Activated naive CD8-positive, alpha-beta T cell treated with anti-CD3 and anti-CD28 coated beads, Interleukin-2, amount 50 U/mL, for 16 hours (primary cell): Measurements from ENCODE around the gene POLR3B.
"Not testable (repeated sequence)": the region's sequence is repeated elsewhere in the genome, so short reads cannot be mapped to it uniquely, and the experiment has no call there.

Source experiments
- DNase-seq: peaks from one replicate; pipeline ENCODE4 v3.0.0-alpha.2; 2020; ENCODE audit warnings: low read depth, low spot score

Gene POLR3B

DNA sequence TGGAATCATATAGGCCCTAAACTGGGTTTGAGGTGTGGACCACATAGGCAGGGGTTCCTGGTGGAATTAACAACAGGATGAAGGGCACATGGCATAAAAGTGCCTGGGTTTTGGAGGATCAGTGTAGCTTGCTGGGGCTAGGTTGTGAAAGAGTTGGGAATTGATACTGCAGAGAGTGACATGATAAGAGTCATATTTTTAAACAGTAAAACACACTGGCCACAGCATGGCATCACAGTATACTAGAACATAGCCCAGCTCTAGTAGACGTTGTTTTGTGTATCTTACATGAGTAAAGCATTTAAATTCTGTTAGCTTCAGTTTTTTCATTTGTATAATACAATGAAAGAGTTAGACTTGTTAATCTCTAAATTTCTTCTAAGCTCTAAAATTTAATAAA, 102.0 kb downstream of the POLR3B start:
- no peak for DNase-seq

DNA sequence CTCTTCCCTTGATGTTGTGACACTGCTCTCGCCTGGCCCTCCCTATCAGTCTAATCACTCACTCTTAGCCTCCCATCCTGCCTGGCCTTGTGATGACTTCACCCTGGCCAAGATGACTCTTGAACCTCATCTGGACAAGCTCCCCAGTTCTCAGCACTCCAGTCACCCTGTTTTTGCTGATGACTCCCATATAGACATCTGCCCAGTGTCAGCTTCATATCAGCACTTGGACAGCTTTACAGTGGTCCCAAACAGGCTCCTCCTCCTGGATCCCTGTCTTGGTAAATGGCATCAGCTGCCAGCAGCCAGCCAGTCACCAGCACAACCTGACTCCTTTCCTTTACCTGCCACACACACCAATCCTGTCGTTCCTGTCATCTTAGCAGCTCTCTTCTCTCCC, 104.2 kb downstream of the POLR3B start:
- DNase-seq, result no peak

DNA sequence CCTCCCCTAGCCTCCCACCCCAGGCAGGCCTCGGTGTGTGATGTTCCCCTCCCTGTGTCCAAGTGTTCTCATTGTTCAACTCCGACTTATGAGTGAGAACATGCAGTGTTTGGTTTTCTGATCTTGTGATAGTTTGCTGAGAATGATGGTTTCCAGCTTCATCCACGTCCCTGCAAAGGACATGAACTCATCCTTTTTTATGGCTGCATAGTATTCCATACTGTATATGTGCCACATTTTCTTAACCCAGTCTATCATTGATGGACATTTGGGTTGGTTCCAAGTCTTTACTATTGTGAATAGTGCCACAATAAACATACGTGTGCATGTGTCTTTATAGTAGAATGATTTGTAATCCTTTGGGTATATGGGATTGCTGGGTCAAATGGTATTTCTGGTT, 108.1 kb downstream of the POLR3B start:
- not testable (repeated sequence) for DNase-seq

DNA sequence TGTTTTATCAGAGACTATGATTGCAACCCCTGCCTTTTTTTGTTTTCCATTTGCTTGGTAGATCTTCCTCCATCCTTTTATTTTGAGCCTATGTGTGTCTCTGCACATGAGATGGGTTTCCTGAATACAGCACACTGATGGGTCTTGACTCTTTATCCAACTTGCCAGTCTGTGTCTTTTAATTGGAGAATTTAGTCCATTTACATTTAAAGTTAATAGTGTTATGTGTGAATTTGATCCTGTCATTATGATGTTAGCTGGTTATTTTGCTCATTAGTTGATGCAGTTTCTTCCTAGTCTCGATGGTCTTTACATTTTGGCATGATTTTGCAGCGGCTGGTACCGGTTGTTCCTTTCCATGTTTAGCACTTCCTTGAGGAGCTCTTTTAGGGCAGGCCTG, 118.1 kb downstream of the POLR3B start:
- not testable (repeated sequence) for DNase-seq

DNA sequence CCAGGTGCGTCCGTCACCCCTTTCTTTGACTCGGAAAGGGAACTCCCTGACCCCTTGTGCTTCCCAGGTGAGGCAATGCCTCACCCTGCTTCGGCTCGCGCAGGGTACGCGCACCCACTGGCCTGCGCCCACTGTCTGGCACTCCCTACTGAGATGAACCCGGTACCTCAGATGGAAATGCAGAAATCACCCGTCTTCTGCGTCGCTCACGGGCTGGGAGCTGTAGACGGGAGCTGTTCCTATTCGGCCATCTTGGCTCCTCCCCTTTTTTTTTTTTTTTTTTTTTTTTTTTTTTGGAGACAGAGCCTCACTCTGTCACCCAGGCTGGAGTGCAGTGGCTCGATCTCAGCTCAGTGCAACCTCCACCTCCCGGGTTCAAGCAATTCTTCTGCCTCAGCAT, 120.1 kb downstream of the POLR3B start:
- not testable (repeated sequence) for DNase-seq

DNA sequence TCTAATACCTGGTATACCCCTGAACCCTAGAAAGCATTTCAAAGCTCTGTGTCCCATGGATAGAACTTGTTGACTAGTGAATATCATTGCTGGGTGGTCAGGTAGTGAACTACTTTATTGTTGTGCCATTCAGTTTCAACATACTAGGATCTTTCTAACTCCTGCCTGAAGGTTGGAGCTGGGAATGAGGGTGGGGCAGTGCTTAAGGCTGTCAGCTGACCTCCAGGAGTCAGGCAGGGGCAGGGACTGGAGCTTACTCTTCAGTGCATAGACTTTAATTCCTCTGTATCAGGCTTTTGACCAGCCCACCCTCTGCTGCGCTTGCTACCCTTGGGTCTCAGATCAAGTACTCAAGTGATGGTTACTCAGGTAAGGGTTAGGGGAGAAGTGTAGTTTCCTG, 122.7 kb downstream of the POLR3B start:
- no peak for DNase-seq

DNA sequence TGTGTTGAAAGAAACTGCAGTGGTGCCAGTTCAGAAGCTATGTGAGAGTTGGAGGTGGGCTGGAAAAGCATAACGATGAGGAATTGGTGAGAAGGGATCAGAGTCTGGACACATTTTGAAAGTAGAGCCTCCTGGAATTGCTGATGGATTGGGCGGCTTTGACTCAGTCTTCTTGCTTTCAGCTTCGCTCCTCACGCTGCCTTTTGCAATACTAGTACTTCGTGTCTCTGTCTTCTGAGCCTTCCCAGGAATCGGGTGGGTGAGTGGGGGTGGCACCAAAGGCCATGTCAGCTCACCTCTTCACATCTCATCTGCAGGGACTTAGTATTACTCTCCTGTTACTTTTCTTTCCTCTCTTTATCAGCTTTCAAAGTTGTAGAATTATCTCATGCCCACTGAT, 123.7 kb downstream of the POLR3B start:
- DNase-seq, result no peak

DNA sequence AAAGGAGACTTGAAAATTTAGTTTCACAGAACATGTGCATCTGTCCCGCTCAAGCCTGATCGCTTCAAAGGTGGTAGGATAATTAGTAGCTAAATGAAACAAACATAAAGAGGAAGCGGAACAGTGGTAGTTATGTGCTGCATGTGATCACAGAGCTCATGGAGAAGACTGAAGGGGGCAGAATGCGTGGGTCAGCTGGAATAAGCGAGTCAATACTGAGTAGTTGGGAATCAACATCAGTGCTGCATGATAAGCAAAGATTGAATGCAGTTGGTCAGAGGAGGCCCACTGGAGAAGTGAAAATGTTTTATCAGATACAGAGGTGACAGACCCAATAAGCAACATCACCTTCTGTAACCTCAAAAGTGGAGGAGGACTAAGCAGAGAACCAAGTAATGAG, 130.1 kb downstream of the POLR3B start:
- DNase-seq, result no peak

DNA sequence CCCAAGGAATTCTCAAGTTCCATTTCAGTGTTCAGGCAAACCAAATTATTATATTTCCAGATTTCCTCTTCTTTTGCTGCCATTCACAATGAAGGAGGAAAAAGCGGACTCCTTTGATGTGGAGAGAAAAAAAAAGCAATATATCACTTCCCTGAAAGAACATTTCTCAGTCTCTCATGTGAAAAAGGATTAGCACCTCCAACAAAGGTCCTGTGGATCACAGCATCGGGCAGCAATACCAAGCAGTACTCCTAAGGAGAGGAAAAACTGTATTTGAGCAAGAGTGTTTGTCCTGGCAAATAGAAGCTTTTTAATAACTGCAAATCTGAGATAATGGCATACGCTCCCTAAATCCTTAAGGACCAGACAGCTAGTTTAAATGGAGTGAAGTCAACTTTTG, 131.3 kb downstream of the POLR3B start:
- no peak for DNase-seq

DNA sequence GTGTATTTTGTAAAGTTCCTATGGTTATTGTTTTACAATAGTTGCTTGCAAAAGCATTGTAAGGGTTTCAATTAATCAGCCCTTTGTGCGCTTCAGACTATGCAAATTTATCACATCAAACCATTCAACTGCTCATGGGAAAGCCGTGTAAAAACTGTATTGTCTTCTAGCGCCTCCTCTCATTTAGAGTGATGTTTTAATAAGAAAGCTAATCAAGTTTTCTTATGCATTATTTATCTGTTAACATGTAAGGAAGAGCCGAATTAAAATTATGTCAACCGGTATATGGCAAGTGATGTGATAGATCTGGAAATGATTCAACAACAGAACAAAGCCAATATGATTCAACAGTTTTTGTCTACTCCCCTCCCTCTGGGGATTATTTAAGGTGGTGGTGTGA, 132.7 kb downstream of the POLR3B start:
- no peak for DNase-seq

DNA sequence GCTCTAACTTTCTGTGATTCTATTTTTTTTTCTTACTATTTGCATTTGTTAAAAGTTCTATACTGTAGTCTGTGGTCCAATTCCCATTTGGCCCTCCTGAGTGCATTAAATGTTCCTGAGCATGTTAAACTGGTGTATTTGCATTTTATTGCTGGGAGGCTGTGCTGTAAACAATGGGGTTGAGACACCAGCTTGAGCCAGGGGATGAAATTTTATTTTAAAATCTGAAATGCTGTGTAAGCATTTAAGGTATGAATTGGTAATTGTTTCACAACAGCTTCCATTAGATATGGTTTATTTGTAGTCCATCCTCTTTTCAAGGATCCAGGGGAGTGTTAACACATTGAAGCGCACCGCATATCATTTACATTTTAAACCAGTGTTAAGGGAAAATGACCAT, 135.3 kb downstream of the POLR3B start:
- no peak for DNase-seq

DNA sequence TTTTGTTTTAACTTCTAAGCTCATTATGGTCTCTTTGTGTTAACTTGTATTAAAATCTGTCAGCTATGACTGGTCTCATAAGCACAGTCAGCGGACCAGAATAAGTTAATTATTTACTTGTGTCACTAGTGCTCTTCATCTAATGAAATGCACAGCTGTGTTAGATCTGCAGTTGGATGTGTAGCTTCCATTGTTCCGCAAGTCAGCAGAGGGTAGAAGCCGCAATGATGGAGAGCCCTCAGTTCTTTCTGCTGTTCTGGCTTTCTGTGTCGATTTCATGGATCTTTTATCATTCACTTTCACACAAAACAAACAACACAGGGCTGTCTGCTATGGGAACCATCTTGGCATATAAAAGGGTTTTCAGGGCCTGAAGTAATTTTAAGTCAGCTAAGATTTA, 136.0 kb downstream of the POLR3B start:
- no peak for DNase-seq

DNA sequence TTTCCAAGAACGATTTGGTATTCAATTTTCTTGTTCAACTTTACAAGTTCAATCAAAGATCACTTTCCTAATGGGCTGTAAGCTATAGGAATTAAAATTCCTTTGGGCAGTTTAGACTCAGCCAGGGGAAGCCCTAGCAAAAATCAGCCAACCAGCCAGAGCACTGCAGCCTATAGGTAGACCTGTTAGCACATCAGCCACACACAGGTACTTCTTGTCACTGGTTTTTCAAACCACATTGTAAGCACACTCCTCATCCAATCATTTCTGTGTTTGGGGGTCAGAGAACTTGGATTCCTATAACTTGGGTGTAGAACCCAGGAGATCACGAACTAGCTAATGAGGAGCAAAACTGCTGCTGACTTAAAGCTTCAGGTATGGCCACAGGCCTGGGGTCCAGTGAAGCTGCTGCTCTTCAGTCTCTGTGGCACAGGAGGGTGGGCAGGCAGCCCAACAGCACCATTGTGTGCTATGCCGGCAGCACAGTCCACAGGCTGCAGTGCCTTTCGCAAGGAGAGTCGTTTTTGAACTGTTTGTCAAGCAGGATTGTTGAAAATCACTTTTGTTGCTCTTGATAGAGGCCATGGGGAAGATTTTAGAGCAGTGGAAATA, 137.9 kb downstream of the POLR3B start:
- no peak for DNase-seq

DNA sequence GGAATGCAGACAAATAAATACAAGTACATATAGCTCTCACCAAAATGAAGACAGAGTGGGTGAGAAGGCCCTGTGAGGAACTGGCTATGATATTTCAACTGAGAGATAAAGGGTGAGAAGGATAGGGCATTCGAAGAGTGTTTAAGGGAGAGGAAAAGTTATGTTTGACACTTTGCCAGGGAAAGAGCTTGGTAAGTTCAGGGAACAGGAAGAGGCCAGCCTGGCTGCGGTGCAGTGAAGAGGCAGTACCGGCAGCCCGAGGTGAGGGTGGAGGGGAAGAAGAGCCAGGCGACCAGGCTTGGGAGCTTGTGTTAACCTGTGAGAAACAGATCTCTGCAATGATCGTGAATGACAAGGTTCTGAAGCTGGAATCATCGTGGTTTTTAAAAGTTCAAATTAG, 140.5 kb downstream of the POLR3B start:
- DNase-seq, result no peak

DNA sequence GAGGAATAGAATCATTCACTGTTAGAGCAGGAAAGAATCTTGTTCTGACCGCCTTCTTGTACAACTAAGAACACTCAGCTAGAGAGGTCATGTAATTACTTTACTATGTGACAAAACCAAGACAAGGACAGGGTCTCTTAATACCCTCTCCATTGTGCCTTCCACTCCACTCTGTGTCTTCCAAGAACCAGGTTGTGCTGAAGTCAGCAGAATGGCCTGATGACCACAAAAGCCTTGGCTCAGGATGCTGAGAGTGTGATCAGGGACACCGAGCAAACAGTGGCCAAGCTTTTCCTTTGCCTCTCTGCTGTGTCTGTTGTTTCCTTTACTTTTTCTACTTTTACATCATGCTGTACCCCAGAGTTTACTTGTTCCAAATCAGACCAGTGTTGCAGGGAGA, 142.1 kb downstream of the POLR3B start:
- no peak for DNase-seq

DNA sequence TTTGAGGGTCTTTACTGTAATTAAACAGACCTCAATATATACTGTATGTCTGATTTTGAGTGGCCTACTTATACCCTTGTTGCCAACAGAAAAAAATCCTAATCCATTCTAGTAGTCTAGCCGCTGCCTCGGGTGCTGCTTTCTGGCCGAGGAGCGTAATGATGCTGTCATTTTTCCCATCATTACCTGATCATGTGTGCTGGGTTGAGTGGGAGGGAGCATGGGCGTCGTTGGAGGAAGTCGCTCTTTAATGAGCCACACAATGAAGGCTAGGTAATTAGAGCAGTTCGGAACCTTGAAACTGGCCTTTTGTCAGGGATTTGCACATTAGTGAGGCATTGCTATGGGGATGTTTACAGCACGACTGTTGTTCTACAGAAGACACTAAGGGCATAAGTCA, 149.1 kb downstream of the POLR3B start:
- DNase-seq, result no peak

DNA sequence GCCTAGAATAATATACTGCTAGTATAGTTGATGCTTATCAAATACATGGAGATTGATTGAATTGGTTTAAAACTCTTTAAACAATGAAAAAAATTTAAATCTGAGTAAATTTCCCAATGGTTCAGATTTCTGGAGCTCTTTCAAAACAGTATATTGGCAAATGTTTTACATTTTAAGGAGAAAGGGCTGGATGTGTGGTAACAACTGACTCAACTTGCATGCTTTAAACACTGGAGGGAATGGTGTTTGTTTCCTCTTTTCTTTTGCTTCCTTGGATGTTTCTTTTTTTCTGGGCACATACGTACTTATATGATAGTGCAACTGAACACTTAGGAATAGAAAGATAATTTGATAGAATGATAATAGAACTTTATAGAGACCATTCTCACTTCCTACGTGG, 151.4 kb downstream of the POLR3B start:
- DNase-seq, result no peak

DNA sequence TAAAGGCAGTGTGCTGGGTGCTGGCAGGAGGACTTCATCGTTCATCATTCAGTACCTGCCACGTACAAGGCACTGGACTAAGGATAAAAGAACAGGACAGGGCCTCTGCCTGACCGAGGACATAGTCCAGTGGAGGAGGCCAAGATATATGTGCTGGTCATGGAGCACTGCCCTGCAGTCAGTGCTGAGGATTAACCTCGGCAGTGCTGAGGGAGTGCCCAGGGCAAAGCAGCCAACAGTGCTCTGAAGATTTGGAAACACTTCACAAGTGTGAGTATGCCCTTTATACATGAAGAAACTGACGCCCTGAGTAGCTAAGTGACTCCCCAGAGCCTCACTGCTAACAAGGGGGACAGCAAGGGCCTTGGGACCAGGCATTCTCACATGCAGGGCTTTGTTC, 153.8 kb downstream of the POLR3B start:
- DNase-seq, result no peak

DNA sequence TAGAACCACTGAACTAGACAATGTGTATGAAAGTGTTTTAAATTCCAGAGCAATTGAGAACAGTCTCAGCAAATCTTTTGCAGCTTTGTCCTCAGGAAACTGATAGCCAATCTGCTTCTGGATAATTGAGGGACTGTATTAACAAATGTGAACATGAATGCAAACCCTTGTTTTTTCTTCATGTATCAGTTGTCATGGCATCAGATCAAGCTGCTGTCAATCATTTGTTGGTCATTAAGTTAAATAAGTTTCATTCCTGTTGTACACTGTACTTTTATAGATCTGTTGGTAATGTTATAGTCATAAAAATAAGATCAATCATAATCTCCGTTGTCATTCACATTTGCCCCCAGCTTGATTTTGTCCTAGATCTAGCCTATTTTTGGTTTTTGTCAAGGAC, 159.8 kb downstream of the POLR3B start:
- no peak for DNase-seq

DNA sequence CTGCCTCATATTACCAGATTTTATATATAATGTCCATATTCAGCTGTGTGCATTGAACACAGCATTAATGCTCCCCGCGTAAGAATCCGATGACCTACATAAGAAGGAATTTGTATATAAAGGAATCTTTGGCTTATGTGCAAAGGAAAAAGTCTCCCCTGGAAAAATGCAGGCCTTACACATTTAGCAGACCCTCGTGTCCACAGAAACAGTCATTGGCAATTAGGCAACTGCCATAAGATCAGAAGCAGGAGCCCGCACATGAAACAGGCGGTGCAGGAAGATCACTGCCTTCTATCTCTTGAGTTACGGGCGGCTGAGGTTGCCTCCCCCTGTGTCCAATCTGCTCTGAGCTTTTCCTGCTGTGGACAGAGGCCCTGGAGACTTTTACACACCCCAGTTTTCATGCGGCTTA, 162.1 kb downstream of the POLR3B start:
- DNase-seq, result no peak

DNA sequence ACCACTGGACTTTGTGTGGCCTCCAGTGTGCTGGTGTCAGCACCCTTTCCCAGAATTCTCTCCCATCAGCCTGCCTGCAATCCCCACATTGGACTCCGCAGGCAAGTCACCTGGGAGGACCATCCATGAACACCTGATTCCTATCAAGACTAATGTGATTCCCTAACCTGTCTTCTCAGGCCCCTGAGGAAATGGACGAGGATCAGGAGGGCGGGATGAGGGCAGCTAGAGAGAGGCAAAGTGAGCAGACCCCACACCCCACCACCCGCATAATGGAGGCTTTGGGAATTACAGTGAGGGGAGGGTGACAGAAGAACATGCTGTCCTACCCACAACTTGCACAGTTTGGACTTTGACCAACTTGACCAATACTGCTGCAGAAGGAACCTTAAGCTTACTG, 164.4 kb downstream of the POLR3B start:
- DNase-seq, result no peak

DNA sequence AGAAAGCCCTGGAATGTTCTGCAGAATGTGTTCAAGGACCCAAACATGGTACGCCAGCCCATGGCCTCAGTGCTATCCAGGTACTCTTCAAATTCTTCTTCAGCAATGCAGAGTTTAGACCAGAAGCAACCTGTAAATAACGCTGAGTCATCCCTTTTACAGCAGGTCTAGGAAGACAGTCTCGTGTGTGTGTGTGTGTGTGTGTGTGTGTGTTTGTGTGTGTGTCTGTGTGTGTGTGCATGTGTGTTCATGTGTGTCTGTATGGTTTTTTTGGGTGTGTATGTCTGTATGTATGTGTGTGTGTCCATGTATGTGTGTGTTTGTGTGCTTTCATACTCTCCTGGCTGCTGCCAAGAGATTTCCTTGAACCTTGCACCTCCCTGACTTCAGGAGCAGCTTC, 165.2 kb downstream of the POLR3B start:
- DNase-seq, result no peak

DNA sequence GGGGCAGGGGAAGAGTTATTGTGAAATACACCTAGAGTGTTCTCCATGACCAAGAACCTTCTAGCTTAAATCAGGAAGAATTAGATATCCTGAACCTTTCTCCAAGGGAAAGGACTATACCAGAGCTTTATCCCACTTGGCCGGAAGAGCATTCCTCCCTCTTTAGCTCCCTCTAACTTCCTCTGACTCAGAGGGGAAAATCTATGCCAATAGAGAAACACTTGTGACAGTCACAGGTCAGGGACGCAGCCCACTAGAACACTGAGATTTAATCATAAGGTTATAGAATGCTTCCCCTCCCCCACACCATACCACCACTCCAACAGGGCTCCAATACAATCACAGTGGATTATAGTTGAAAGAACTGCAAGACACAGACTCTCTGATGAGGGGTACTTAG, 169.8 kb downstream of the POLR3B start:
- DNase-seq, result no peak

DNA sequence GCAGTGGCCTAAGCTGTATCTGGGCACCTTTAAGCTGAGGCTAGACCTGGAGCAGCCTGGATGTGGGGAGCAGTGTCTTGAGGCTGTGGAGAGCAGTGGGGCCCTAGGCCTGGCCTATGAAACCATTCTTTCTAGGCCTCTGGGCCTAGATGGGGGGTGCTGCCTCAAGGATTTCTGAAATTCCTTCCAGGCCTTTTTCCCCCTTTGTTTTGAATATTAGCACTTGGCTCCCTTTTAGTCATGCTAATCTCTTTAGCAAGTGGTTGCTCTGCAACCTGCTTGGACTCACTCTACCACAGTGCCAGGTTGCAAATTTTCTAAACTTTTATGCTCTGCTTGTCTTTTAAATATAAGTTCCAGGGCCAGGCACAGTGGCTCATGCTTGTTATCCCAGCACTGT, 183.7 kb downstream of the POLR3B start:
- no peak for DNase-seq
